B cell (primary cell): ENCODE results near the gene RNFT2.

Experiments
- EZH2 ChIP-seq: IDR thresholded peaks from 2 replicates; pipeline ENCODE4 v1.6.1; 2012; ENCODE audit warnings: borderline replicate concordance, low read depth, mild to moderate bottlenecking, moderate library complexity, low read length; ENCODE audit not compliant: insufficient read depth, poor library complexity, severe bottlenecking
- TF ChIP-seq, protein P1 (sequence below): fragments of 200-600 bp; IDR thresholded peaks from one replicate; pipeline ENCODE4 v1.8.0; 2022; ENCODE audit warnings: antibody characterized with exemption, mild to moderate bottlenecking

DNA sequence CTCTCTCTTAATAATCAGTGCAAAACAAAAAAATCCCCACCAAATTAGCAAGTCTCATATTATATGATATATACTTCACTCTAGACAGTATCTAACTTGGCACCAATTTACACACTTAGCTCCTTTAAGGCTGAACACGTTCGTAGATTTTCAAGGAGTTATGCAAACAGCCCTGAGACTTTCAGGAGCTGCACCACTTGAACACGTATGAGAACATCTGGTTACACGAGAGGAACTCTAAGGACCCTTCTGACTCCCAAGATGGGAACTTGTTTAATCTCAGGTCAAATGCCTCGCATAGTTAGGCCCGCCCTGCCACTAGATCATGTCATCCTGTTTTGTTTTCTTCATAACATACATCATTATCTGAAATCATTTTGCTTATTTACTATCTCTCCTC lies 10.2 kb upstream of the RNFT2 start:
- TF ChIP-seq, protein P1, sequence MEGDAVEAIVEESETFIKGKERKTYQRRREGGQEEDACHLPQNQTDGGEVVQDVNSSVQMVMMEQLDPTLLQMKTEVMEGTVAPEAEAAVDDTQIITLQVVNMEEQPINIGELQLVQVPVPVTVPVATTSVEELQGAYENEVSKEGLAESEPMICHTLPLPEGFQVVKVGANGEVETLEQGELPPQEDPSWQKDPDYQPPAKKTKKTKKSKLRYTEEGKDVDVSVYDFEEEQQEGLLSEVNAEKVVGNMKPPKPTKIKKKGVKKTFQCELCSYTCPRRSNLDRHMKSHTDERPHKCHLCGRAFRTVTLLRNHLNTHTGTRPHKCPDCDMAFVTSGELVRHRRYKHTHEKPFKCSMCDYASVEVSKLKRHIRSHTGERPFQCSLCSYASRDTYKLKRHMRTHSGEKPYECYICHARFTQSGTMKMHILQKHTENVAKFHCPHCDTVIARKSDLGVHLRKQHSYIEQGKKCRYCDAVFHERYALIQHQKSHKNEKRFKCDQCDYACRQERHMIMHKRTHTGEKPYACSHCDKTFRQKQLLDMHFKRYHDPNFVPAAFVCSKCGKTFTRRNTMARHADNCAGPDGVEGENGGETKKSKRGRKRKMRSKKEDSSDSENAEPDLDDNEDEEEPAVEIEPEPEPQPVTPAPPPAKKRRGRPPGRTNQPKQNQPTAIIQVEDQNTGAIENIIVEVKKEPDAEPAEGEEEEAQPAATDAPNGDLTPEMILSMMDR = no peak
- TF ChIP-seq EZH2 = no peak
